HEK293 (cell line): ENCODE measurements around the gene PLCB3.

ENCODE experiments used
- CTCF ChIA-PET: fragments of 350-600 bp; formaldehyde crosslinking; extraction: SDS; loops from one replicate; lab custom pipeline; 2021; ENCODE audit warnings: antibody characterized with exemption; lab: Yijun Ruan, JAX
- POLR2A ChIA-PET: fragments of 300-600 bp; formaldehyde crosslinking; extraction: SDS; loops from one replicate; lab custom pipeline; 2020; ENCODE audit warnings: antibody characterized with exemption, inconsistent platforms; lab: Yijun Ruan, JAX
- H3K27ac ChIP-seq: fragments of 200-500 bp; sonication (Bioruptor generic); 2 replicates; pipeline ENCODE4 v1.5.1; 2014; ENCODE audit warnings: low read depth, low read length, control low read depth, inconsistent platforms; ENCODE audit errors: extremely low read depth
- H3K36me3 ChIP-seq, 2 experiments: fragments of 200-500 bp in 1 of 2; sonication (Bioruptor generic) in 1 of 2; 1 replicate in 1 of 2; 2 replicates in 1 of 2; pipeline ENCODE4 v1.5.1; 2014 to 2017; ENCODE audit warnings: inconsistent platforms in 2 of 2, low read length in 2 of 2; ENCODE audit not compliant: control insufficient read depth in 2 of 2, insufficient read depth in 1 of 2
- H3K4me1 ChIP-seq: fragments of 200-500 bp; sonication (Bioruptor generic); 2 replicates; pipeline ENCODE4 v1.5.1; 2014; ENCODE audit warnings: mild to moderate bottlenecking, low read length, inconsistent platforms; ENCODE audit not compliant: control insufficient read depth, insufficient read depth
- H3K4me3 ChIP-seq: 2 replicates; pipeline ENCODE4 v1.5.1; 2011; ENCODE audit warnings: low read depth, mild to moderate bottlenecking, control low read depth, low read length, moderate library complexity
- H3K9me3 ChIP-seq: fragments of 200-500 bp; sonication (Bioruptor generic); 2 replicates; pipeline ENCODE4 v1.5.1; 2014; ENCODE audit warnings: low read depth, low read length, inconsistent platforms; ENCODE audit not compliant: control insufficient read depth, insufficient read depth
- GLIS2 ChIP-seq: fragments of 450-650 bp; formaldehyde crosslinking; IDR thresholded peaks from 2 replicates; pipeline ENCODE4 v1.5.1; 2016; ENCODE audit warnings: missing biosample characterization, missing genetic modification characterization
- HOXA7 ChIP-seq: sonication (generic); formaldehyde crosslinking; IDR thresholded peaks from 2 replicates; pipeline ENCODE4 v1.8.1; 2022; ENCODE audit warnings: missing genetic modification reagents, borderline replicate concordance
- KLF16 ChIP-seq: fragments of 450-650 bp; formaldehyde crosslinking; IDR thresholded peaks from 2 replicates; pipeline ENCODE4 v1.5.1; 2017; ENCODE audit warnings: missing biosample characterization, missing genetic modification characterization
- KLF9 ChIP-seq: fragments of 450-650 bp; formaldehyde crosslinking; IDR thresholded peaks from 2 replicates; pipeline ENCODE4 v1.5.1; 2016; ENCODE audit warnings: missing biosample characterization, missing genetic modification characterization, low read depth
- SALL2 ChIP-seq: fragments of 450-650 bp; formaldehyde crosslinking; IDR thresholded peaks from 2 replicates; pipeline ENCODE4 v1.5.0; 2017; ENCODE audit warnings: missing biosample characterization, mild to moderate bottlenecking, missing genetic modification characterization, borderline replicate concordance
- WT1 ChIP-seq: fragments of 450-650 bp; formaldehyde crosslinking; IDR thresholded peaks from 2 replicates; pipeline ENCODE4 v1.5.1; 2016; ENCODE audit warnings: missing biosample characterization, missing genetic modification characterization
- ZFP69B ChIP-seq: fragments of 450-650 bp; formaldehyde crosslinking; IDR thresholded peaks from 2 replicates; pipeline ENCODE4 v1.5.1; 2016; ENCODE audit warnings: missing biosample characterization, missing genetic modification characterization
- ZNF19 ChIP-seq: fragments of 450-650 bp; formaldehyde crosslinking; IDR thresholded peaks from 2 replicates; pipeline ENCODE4; 2016; ENCODE audit warnings: missing biosample characterization, missing genetic modification characterization, low read depth
- ZNF211 ChIP-seq: fragments of 450-650 bp; formaldehyde crosslinking; IDR thresholded peaks from 2 replicates; pipeline ENCODE4 v1.5.1; 2016; ENCODE audit warnings: low read depth, missing biosample characterization, missing genetic modification characterization
- ZNF214 ChIP-seq: fragments of 450-650 bp; formaldehyde crosslinking; IDR thresholded peaks from 2 replicates; pipeline ENCODE4 v1.5.1; 2017; ENCODE audit warnings: missing biosample characterization, mild to moderate bottlenecking, missing genetic modification characterization, borderline replicate concordance
- ZNF473 ChIP-seq: fragments of 450-650 bp; formaldehyde crosslinking; IDR thresholded peaks from 2 replicates; pipeline ENCODE4 v1.5.1; 2017; ENCODE audit warnings: missing biosample characterization, missing genetic modification characterization
- ZNF530 ChIP-seq: fragments of 450-650 bp; formaldehyde crosslinking; IDR thresholded peaks from 2 replicates; pipeline ENCODE4 v1.5.1; 2016; ENCODE audit warnings: low read depth, missing biosample characterization, missing genetic modification characterization
- ZNF561 ChIP-seq: fragments of 450-650 bp; IDR thresholded peaks from 2 replicates; pipeline ENCODE4 v1.5.1; 2018; ENCODE audit warnings: missing biosample characterization, missing genetic modification characterization, borderline replicate concordance
- ZNF623 ChIP-seq: fragments of 450-650 bp; formaldehyde crosslinking; IDR thresholded peaks from 2 replicates; pipeline ENCODE4 v1.5.1; 2016; ENCODE audit warnings: missing biosample characterization, missing genetic modification characterization
- TF ChIP-seq, protein P1 (sequence below): fragments of 450-650 bp; formaldehyde crosslinking; IDR thresholded peaks from 2 replicates; pipeline ENCODE4 v1.5.1; 2017; ENCODE audit warnings: missing biosample characterization, mild to moderate bottlenecking, missing genetic modification characterization, moderate library complexity
- TF ChIP-seq, protein P2 (sequence below): fragments of 450-650 bp; formaldehyde crosslinking; IDR thresholded peaks from 2 replicates; pipeline ENCODE4 v1.5.1; 2016; ENCODE audit warnings: missing biosample characterization, missing genetic modification characterization
- TF ChIP-seq, protein P3 (sequence below): fragments of 450-650 bp; formaldehyde crosslinking; IDR thresholded peaks from 2 replicates; pipeline ENCODE4 v1.5.1; 2017; ENCODE audit warnings: missing biosample characterization, missing genetic modification characterization
- TF ChIP-seq, protein P4 (sequence below): fragments of 450-650 bp; IDR thresholded peaks from 2 replicates; pipeline ENCODE4 v1.5.1; 2018; ENCODE audit warnings: missing biosample characterization, mild to moderate bottlenecking, missing genetic modification characterization
- TF ChIP-seq, protein P5 (sequence below): fragments of 450-650 bp; formaldehyde crosslinking; IDR thresholded peaks from 2 replicates; pipeline ENCODE4 v1.5.1; 2016; ENCODE audit warnings: missing biosample characterization, missing genetic modification characterization

The PLCB3 gene

DNA sequence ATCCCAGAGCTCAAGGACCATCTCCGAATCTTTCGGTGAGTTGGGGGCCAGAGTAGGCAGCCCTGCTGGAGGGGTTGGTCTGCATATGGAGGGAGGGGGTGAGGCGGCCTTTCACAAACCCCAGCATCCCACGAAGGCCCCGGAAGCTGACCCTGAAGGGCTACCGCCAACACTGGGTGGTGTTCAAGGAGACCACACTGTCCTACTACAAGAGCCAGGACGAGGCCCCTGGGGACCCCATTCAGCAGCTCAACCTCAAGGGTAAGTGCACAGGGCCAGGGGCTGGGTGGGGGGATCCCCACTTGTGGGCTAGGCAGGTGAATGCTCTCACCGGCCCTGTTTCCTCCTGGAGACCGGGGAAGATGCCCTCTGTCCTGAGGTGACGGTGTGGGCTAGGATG, 31.6 kb upstream of the PLCB3 start (continued):
- TF ChIP-seq, protein P1, sequence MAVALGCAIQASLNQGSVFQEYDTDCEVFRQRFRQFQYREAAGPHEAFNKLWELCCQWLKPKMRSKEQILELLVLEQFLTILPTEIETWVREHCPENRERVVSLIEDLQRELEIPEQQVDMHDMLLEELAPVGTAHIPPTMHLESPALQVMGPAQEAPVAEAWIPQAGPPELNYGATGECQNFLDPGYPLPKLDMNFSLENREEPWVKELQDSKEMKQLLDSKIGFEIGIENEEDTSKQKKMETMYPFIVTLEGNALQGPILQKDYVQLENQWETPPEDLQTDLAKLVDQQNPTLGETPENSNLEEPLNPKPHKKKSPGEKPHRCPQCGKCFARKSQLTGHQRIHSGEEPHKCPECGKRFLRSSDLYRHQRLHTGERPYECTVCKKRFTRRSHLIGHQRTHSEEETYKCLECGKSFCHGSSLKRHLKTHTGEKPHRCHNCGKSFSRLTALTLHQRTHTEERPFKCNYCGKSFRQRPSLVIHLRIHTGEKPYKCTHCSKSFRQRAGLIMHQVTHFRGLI (tag by site-specific recombination), result no peak
- TF ChIP-seq SALL2, result no peak

DNA sequence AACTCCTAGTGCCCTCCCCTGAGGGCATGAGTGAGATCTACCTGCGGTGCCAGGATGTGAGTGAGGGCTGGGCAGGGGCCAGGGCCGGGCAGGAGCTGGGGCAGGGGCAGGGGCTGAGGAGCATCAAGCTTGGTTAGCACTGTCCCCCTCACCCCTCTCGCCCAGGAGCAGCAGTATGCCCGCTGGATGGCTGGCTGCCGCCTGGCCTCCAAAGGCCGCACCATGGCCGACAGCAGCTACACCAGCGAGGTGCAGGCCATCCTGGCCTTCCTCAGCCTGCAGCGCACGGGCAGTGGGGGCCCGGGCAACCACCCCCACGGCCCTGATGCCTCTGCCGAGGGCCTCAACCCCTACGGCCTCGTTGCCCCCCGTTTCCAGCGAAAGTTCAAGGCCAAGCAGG, 31.1 kb upstream of the PLCB3 start:
- Histone ChIP-seq H3K27ac (no peak overlapping the region), H3K9me3 (no peaks in the 10 kb centered on the region), H3K4me1 (no peaks in the 10 kb centered on the region; the same call in 1 of the 2 replicates), H3K4me3 (no peak overlapping the region), H3K36me3 (peaks cover 0 to 26% of the 10 kb centered on the region in 2 experiments; a peak in 1 of 3 replicates)
- ChIA-PET CTCF (no interaction called here), POLR2A (interaction anchor here (1.1 kb wide), 1 partner anchor 10 kb away, joined by 3 read pairs; no protein-coding TSS in a partner anchor)
- TF ChIP-seq, protein P2, sequence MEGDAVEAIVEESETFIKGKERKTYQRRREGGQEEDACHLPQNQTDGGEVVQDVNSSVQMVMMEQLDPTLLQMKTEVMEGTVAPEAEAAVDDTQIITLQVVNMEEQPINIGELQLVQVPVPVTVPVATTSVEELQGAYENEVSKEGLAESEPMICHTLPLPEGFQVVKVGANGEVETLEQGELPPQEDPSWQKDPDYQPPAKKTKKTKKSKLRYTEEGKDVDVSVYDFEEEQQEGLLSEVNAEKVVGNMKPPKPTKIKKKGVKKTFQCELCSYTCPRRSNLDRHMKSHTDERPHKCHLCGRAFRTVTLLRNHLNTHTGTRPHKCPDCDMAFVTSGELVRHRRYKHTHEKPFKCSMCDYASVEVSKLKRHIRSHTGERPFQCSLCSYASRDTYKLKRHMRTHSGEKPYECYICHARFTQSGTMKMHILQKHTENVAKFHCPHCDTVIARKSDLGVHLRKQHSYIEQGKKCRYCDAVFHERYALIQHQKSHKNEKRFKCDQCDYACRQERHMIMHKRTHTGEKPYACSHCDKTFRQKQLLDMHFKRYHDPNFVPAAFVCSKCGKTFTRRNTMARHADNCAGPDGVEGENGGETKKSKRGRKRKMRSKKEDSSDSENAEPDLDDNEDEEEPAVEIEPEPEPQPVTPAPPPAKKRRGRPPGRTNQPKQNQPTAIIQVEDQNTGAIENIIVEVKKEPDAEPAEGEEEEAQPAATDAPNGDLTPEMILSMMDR, result no peak
- TF ChIP-seq ZFP69B (tag by site-specific recombination), result no peak
- no peak for TF ChIP-seq ZNF561 (tag by site-specific recombination)
- TF ChIP-seq, protein P3, sequence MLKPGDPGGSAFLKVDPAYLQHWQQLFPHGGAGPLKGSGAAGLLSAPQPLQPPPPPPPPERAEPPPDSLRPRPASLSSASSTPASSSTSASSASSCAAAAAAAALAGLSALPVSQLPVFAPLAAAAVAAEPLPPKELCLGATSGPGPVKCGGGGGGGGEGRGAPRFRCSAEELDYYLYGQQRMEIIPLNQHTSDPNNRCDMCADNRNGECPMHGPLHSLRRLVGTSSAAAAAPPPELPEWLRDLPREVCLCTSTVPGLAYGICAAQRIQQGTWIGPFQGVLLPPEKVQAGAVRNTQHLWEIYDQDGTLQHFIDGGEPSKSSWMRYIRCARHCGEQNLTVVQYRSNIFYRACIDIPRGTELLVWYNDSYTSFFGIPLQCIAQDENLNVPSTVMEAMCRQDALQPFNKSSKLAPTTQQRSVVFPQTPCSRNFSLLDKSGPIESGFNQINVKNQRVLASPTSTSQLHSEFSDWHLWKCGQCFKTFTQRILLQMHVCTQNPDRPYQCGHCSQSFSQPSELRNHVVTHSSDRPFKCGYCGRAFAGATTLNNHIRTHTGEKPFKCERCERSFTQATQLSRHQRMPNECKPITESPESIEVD, result no peak
- TF ChIP-seq HOXA7 (CRISPR knock-in tag), result no peak
- TF ChIP-seq ZNF211 (tag by site-specific recombination), result no peak
- TF ChIP-seq, protein P1 (tag by site-specific recombination), result no peak
- TF ChIP-seq, protein P4, sequence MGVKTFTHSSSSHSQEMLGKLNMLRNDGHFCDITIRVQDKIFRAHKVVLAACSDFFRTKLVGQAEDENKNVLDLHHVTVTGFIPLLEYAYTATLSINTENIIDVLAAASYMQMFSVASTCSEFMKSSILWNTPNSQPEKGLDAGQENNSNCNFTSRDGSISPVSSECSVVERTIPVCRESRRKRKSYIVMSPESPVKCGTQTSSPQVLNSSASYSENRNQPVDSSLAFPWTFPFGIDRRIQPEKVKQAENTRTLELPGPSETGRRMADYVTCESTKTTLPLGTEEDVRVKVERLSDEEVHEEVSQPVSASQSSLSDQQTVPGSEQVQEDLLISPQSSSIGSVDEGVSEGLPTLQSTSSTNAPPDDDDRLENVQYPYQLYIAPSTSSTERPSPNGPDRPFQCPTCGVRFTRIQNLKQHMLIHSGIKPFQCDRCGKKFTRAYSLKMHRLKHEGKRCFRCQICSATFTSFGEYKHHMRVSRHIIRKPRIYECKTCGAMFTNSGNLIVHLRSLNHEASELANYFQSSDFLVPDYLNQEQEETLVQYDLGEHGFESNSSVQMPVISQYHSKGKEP, result no peak
- TF ChIP-seq, protein P5, sequence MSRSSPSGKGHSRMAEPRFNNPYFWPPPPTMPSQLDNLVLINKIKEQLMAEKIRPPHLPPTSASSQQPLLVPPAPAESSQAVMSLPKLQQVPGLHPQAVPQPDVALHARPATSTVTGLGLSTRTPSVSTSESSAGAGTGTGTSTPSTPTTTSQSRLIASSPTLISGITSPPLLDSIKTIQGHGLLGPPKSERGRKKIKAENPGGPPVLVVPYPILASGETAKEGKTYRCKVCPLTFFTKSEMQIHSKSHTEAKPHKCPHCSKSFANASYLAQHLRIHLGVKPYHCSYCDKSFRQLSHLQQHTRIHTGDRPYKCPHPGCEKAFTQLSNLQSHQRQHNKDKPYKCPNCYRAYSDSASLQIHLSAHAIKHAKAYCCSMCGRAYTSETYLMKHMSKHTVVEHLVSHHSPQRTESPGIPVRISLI (tag by site-specific recombination), result no peak
- TF ChIP-seq ZNF623 (tag by site-specific recombination), result no peak
- TF ChIP-seq WT1 (tag by site-specific recombination), result no peak

DNA sequence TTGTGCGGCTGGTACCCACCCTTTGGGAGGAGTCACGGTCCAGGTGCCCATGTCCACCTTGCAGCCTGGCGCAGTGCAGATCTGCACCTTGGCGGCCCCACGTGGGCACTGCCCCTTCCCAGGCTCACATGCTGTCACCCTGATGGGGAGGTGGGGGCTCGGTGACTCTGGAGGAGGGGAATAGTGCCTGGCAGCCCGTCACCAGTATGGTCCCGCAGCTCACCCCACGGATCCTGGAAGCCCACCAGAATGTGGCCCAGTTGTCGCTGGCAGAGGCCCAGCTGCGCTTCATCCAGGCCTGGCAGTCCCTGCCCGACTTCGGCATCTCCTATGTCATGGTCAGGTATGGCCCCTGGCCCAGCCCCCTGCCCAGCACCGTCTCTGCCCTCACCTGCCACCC, 30.5 kb upstream of the PLCB3 start:
- POLR2A ChIA-PET, result no interaction called here
- Histone ChIP-seq H3K4me1 (peaks cover 3% of the 10 kb centered on the region; the same call in 1 of the 2 replicates), H3K4me3 (no peak overlapping the region), H3K9me3 (no peaks in the 10 kb centered on the region), H3K27ac (no peak overlapping the region), H3K36me3 (peaks cover 0 to 26% of the 10 kb centered on the region in 2 experiments; a peak in 1 of 3 replicates)
- CTCF ChIA-PET, result interaction anchor here (0.6 kb wide), 1 partner anchor 12 kb away, joined by 3 read pairs; no protein-coding TSS in a partner anchor
- TF ChIP-seq ZNF19 (no peak), ZNF214 (tag by site-specific recombination) (no peak), KLF16 (no peak), ZNF473 (tag by site-specific recombination) (no peak), ZNF530 (tag by site-specific recombination) (no peak), GLIS2 (tag by site-specific recombination) (no peak), KLF9 (no peak)
